Renal cortex interstitium (tissue), 11 donors: ENCODE results near the gene DOC2A. TPM values are rescaled to one million over a fixed set of nuclear protein-coding genes. Genes with fewer than 3 reads are reported as not detected.

Source experiments
- DNase-seq, 11 donors: peaks; one replicate each; pipeline ENCODE4 v3.0.0-alpha.2; 2013; ENCODE audit warnings: low read depth in 9 of 11, low spot score in 4 of 11; ENCODE audit errors: extremely low read depth in 1 of 11
- polyA plus RNA-seq, 3 donors: library from polyadenylated mRNA; unstranded; fragments of 120-200 nt; gene quantifications; one replicate each; pipeline ENCODE4 v1.2.1, GENCODE V29; 2013; ENCODE audit not compliant: insufficient read length in 3 of 3

The DOC2A gene
- polyA plus RNA-seq, 3 donors = 2.2 to 5.2 (median 2.5) TPM

- no peak for DNase-seq
Measured at GRCh38 chr16:29959293-29959692, 51.5 kb downstream of the DOC2A start.

GRCh38 chr16:29958756-29959155, 52.1 kb downstream of the DOC2A start:
- no peak for DNase-seq

Other genes starting within 250 kb of the DOC2A start
- gene ZG16, start 232.8 kb downstream of the DOC2A start, polyA plus RNA-seq = under 1 TPM in 1 of 3 donors, not detected in 2; 0.09 TPM
- gene KIF22, start 220.3 kb downstream of the DOC2A start, polyA plus RNA-seq = 10 to 100 TPM; 63.8 to 78.5 (median 71.9) TPM
- 100 to 1,000 TPM; 299 to 379 (median 301) TPM for gene MAZ, start 204.5 kb downstream of the DOC2A start, polyA plus RNA-seq
- 10 to 100 TPM; 13.3 to 27.2 (median 18.1) TPM for gene PRRT2, start 198.8 kb downstream of the DOC2A start, polyA plus RNA-seq
- 10 to 100 TPM; 30.9 to 48.0 (median 42.0) TPM for gene PAGR1, start 194.9 kb downstream of the DOC2A start, polyA plus RNA-seq
- 10 to 100 TPM; 13.6 to 29.9 (median 14.0) TPM for gene MVP, start 190.6 kb downstream of the DOC2A start, polyA plus RNA-seq
- gene CDIPT, start 147.8 kb downstream of the DOC2A start, polyA plus RNA-seq = 100 to 1,000 TPM in 2 of 3 donors, 10 to 100 TPM in 1; 83.8 to 110 (median 108) TPM
- 10 to 100 TPM in 2 of 3 donors, 1 to 10 TPM in 1; 8.2 to 12.5 (median 12.4) TPM for gene SEZ6L2, start 111.5 kb downstream of the DOC2A start, polyA plus RNA-seq
- 1 to 10 TPM in 1 of 3 donors, under 1 TPM in 2; 0.47 to 1.3 (median 0.80) TPM for gene ASPHD1, start 110.5 kb downstream of the DOC2A start, polyA plus RNA-seq
- 10 to 100 TPM; 15.2 to 31.7 (median 16.6) TPM for gene KCTD13, start 84.8 kb downstream of the DOC2A start, polyA plus RNA-seq
- gene TMEM219, start 48.9 kb downstream of the DOC2A start, polyA plus RNA-seq = 100 to 1,000 TPM in 2 of 3 donors, 10 to 100 TPM in 1; 98.3 to 120 (median 107) TPM
- gene TAOK2, start 37.2 kb downstream of the DOC2A start, polyA plus RNA-seq = 10 to 100 TPM; 38.0 to 54.0 (median 52.6) TPM
- 10 to 100 TPM; 16.4 to 22.1 (median 19.3) TPM for gene HIRIP3, start 15.4 kb downstream of the DOC2A start, polyA plus RNA-seq
- 10 to 100 TPM; 42.4 to 64.5 (median 53.7) TPM for gene INO80E, start 14.8 kb downstream of the DOC2A start, polyA plus RNA-seq
- not detected for gene C16orf92, start 12.2 kb upstream of the DOC2A start, polyA plus RNA-seq
- 1 to 10 TPM in 2 of 3 donors, under 1 TPM in 1; 0.65 to 1.8 (median 1.3) TPM for gene TLCD3B, start 20.2 kb upstream of the DOC2A start, polyA plus RNA-seq
- gene ALDOA, start 54.7 kb upstream of the DOC2A start, polyA plus RNA-seq = 100 to 1,000 TPM; 472 to 699 (median 578) TPM
- 100 to 1,000 TPM in 1 of 3 donors, 10 to 100 TPM in 2; 82.7 to 112 (median 88.1) TPM for gene PPP4C, start 65.0 kb upstream of the DOC2A start, polyA plus RNA-seq
- 1 to 10 TPM; 1.1 to 1.7 (median 1.5) TPM for gene TBX6, start 80.9 kb upstream of the DOC2A start, polyA plus RNA-seq
- 10 to 100 TPM; 43.9 to 79.8 (median 55.5) TPM for gene YPEL3, start 85.2 kb upstream of the DOC2A start, polyA plus RNA-seq
- gene GDPD3, start 102.5 kb upstream of the DOC2A start, polyA plus RNA-seq = 10 to 100 TPM; 11.3 to 14.0 (median 12.6) TPM
- 10 to 100 TPM; 79.3 to 90.0 (median 82.7) TPM for gene MAPK3, start 112.2 kb upstream of the DOC2A start, polyA plus RNA-seq
- 10 to 100 TPM in 1 of 3 donors, 1 to 10 TPM in 2; 5.3 to 16.6 (median 8.6) TPM for gene CORO1A, start 172.6 kb upstream of the DOC2A start, polyA plus RNA-seq
- gene BOLA2B, start 182.6 kb upstream of the DOC2A start, polyA plus RNA-seq = 10 to 100 TPM; 26.0 to 39.1 (median 36.5) TPM
- gene SLX1A, start 182.8 kb upstream of the DOC2A start, polyA plus RNA-seq = 10 to 100 TPM; 22.3 to 39.8 (median 23.1) TPM
- gene SULT1A3, start 188.2 kb upstream of the DOC2A start, polyA plus RNA-seq = 10 to 100 TPM in 2 of 3 donors, 1 to 10 TPM in 1; 5.9 to 17.5 (median 10.7) TPM
- gene NPIPB13, start 237.5 kb upstream of the DOC2A start, polyA plus RNA-seq = 10 to 100 TPM in 2 of 3 donors, 1 to 10 TPM in 1; 4.1 to 12.3 (median 11.1) TPM